HepG2 (cell line): ENCODE data around the gene RNASE11. TPM values are rescaled to one million over a fixed set of nuclear protein-coding genes. Genes with fewer than 3 reads are reported as not detected.
A peak's percentile ranks its signal among the peaks of the same experiment; 100 is the strongest.

ENCODE experiments used
- ARNT2 ChIP-seq: sonication (generic); formaldehyde crosslinking; IDR thresholded peaks from 2 replicates; pipeline ENCODE4 v1.8.0; 2022; ENCODE audit warnings: mild to moderate bottlenecking, low read depth, missing genetic modification reagents, moderate library complexity
- BHLHE40 ChIP-seq: IDR thresholded peaks from 2 replicates; pipeline ENCODE4 v1.6.1; 2011; ENCODE audit warnings: low read length, improper control_type of control experiment
- ETV6 ChIP-seq: sonication (generic); formaldehyde crosslinking; conservative IDR thresholded peaks from 2 replicates; pipeline ENCODE4 v1.4.0; 2020; ENCODE audit warnings: missing genetic modification reagents
- GABPB1 ChIP-seq: IDR thresholded peaks from 2 replicates; pipeline ENCODE4 v1.6.1; 2016; ENCODE audit warnings: mild to moderate bottlenecking, missing genetic modification reagents, moderate library complexity, missing compliant biosample characterization
- GPN1 ChIP-seq: sonication (generic); formaldehyde crosslinking; IDR thresholded peaks from 2 replicates; pipeline ENCODE4 v1.5.1; 2020; ENCODE audit warnings: missing genetic modification reagents, borderline replicate concordance
- KAT2B ChIP-seq: fragments of 150-350 bp; IDR thresholded peaks from 2 replicates; pipeline ENCODE4 v1.6.1; 2014; ENCODE audit warnings: low read depth, low read length, borderline replicate concordance
- KAT8 ChIP-seq: IDR thresholded peaks from 2 replicates; pipeline ENCODE4 v1.6.1; 2016; ENCODE audit warnings: missing genetic modification reagents, missing compliant biosample characterization
- LCORL ChIP-seq, 2 experiments: fragments of 450-650 bp in 1 of 2; sonication (generic) in 1 of 2; formaldehyde crosslinking in 1 of 2; IDR thresholded peaks; 2 replicates each; pipeline versions ENCODE4 v1.5.0 to v1.6.1; 2017 to 2020; ENCODE audit warnings: antibody characterized with exemption in 1 of 2, missing genetic modification reagents in 1 of 2
- NKX3-1 ChIP-seq: sonication (generic); formaldehyde crosslinking; IDR thresholded peaks from 2 replicates; pipeline ENCODE4 v1.5.0; 2020; ENCODE audit warnings: missing genetic modification reagents
- RAD51 ChIP-seq: fragments of 450-650 bp; IDR thresholded peaks from 2 replicates; pipeline ENCODE4 v1.6.1; 2016; ENCODE audit warnings: borderline replicate concordance
- SATB2 ChIP-seq: sonication (generic); formaldehyde crosslinking; IDR thresholded peaks from 2 replicates; pipeline ENCODE4 v1.5.0; 2020; ENCODE audit warnings: missing genetic modification reagents
- SRF ChIP-seq: IDR thresholded peaks from 2 replicates; pipeline ENCODE4 v1.6.1; 2011; ENCODE audit warnings: mild to moderate bottlenecking, low read depth, low read length, moderate library complexity
- U2AF2 ChIP-seq: fragments of 200-400 bp; formaldehyde crosslinking; IDR thresholded peaks from 2 replicates; pipeline ENCODE4 v1.6.1; 2017; ENCODE audit warnings: low read depth, mild to moderate bottlenecking, low read length
- ZBTB7B ChIP-seq: sonication (generic); formaldehyde crosslinking; IDR thresholded peaks from 2 replicates; pipeline ENCODE4 v1.4.0; 2020; ENCODE audit warnings: missing genetic modification reagents
- ZNF441 ChIP-seq: sonication (generic); formaldehyde crosslinking; IDR thresholded peaks from 2 replicates; pipeline ENCODE4 v1.7.0; 2021; ENCODE audit warnings: missing genetic modification reagents, borderline replicate concordance
- ZNF543 ChIP-seq: sonication (generic); formaldehyde crosslinking; IDR thresholded peaks from 2 replicates; pipeline ENCODE4 v1.4.0; 2020; ENCODE audit warnings: mild to moderate bottlenecking, missing genetic modification reagents
- polyA plus RNA-seq, 8 experiments: library from polyadenylated mRNA; depleted of rRNA in 3 of 8; stranded (reverse) in 7 of 8; unstranded in 1 of 8; fragments of >200 nt; fragmentation: Illumina TruSeq in 4 of 8; extraction: Trizol in 4 of 8; gene quantifications; 2 replicates each; pipeline versions ENCODE4 v1.2.1 to v1.2.3, GENCODE V29; 2011 to 2016; ENCODE audit warnings: low read depth in 4 of 8, missing spikeins in 1 of 8, mixed read lengths in 1 of 8; ENCODE audit not compliant: insufficient read depth in 1 of 8
- total RNA-seq, 5 experiments: library from RNA; depleted of rRNA; stranded (reverse); fragments of >200 nt; fragmentation: Illumina TruSeq; extraction: Trizol; gene quantifications; 2 replicates each; pipeline ENCODE4 v1.2.3, GENCODE V29; 2016; ENCODE audit warnings: low read depth in 1 of 5
- TF ChIP-seq, protein P1 (sequence below): sonication (generic); formaldehyde crosslinking; IDR thresholded peaks from 2 replicates; pipeline ENCODE4 v1.4.0; 2020; ENCODE audit warnings: mild to moderate bottlenecking, missing genetic modification reagents
- TF ChIP-seq, protein P2 (sequence below): sonication (generic); formaldehyde crosslinking; IDR thresholded peaks from 2 replicates; pipeline ENCODE4 v1.4.0; 2020; ENCODE audit warnings: missing genetic modification reagents
- TF ChIP-seq, protein P3 (sequence below): IDR thresholded peaks from 2 replicates; pipeline ENCODE4 v1.6.1; 2016; ENCODE audit warnings: low read depth
- TF ChIP-seq, protein P4 (sequence below): sonication (generic); formaldehyde crosslinking; IDR thresholded peaks from 2 replicates; pipeline ENCODE4 v1.4.0; 2020; ENCODE audit warnings: missing genetic modification reagents, mild to moderate bottlenecking, borderline replicate concordance
- TF ChIP-seq, protein P5 (sequence below): sonication (generic); formaldehyde crosslinking; IDR thresholded peaks from 2 replicates; pipeline ENCODE4 v1.4.0; 2020; ENCODE audit warnings: mild to moderate bottlenecking, missing genetic modification reagents

RNASE11 gene
- total and polyA plus RNA-seq, 2 of the 13 experiments (the other 11 are each of a cell fraction or from before 2014, with no cell fraction given) = not detected

DNA sequence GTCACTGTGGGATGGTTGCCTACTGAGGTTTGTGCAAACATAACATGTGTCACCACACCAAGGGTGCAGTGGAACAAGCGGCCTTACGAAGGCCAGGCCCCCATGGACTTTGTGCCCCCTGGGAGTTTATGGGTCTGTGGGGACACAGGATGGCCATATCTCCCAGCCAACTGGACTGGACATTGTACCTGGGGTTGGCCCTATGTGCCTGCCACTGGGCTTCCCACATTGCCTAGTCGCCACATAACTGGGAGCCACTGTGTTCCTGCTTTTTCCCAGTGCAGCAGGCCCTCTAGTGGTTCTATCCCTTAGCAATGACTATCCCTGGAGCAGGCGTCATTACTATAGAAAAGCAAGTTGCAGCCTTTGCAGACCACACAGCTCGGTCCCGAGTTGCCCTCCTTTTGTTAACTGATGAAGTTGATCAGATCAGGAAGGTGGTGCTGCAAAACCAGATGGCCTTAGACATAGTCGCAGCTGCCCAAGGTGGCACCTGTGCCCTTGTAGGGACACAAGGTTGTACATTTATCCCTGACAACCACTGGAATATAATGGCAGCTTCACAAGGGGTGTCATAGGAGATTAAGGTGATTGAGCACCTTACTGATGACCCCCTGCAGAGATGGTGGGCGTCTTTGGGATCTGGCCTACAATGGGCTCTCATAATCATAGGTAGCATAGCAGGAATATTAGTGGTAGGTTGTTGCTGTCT is 18.5 kb upstream of the RNASE11 start (continued):
- TF ChIP-seq, protein P1, sequence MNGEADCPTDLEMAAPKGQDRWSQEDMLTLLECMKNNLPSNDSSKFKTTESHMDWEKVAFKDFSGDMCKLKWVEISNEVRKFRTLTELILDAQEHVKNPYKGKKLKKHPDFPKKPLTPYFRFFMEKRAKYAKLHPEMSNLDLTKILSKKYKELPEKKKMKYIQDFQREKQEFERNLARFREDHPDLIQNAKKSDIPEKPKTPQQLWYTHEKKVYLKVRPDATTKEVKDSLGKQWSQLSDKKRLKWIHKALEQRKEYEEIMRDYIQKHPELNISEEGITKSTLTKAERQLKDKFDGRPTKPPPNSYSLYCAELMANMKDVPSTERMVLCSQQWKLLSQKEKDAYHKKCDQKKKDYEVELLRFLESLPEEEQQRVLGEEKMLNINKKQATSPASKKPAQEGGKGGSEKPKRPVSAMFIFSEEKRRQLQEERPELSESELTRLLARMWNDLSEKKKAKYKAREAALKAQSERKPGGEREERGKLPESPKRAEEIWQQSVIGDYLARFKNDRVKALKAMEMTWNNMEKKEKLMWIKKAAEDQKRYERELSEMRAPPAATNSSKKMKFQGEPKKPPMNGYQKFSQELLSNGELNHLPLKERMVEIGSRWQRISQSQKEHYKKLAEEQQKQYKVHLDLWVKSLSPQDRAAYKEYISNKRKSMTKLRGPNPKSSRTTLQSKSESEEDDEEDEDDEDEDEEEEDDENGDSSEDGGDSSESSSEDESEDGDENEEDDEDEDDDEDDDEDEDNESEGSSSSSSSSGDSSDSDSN (CRISPR knock-in tag) = peak; percentile 31; the same call in 1 of the 2 replicates
- TF ChIP-seq ZBTB7B = no peak; the same call in 1 of the 2 replicates
- TF ChIP-seq, protein P2, sequence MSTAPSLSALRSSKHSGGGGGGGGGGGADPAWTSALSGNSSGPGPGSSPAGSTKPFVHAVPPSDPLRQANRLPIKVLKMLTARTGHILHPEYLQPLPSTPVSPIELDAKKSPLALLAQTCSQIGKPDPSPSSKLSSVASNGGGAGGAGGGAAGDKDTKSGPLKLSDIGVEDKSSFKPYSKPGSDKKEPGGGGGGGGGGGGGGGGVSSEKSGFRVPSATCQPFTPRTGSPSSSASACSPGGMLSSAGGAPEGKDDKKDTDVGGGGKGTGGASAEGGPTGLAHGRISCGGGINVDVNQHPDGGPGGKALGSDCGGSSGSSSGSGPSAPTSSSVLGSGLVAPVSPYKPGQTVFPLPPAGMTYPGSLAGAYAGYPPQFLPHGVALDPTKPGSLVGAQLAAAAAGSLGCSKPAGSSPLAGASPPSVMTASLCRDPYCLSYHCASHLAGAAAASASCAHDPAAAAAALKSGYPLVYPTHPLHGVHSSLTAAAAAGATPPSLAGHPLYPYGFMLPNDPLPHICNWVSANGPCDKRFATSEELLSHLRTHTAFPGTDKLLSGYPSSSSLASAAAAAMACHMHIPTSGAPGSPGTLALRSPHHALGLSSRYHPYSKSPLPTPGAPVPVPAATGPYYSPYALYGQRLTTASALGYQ (CRISPR knock-in tag) = 0 out of 2 replicates have a peak, but pooled peaks have one; percentile 32
- no peak for TF ChIP-seq SATB2 (CRISPR knock-in tag)
- no peak for TF ChIP-seq SRF
- peak; percentile 31; the same call in 1 of the 2 replicates for TF ChIP-seq GABPB1 (CRISPR knock-in tag)
- no peak for TF ChIP-seq GPN1
- TF ChIP-seq ZNF543 (CRISPR knock-in tag) = peak; percentile 96
- TF ChIP-seq, protein P3, sequence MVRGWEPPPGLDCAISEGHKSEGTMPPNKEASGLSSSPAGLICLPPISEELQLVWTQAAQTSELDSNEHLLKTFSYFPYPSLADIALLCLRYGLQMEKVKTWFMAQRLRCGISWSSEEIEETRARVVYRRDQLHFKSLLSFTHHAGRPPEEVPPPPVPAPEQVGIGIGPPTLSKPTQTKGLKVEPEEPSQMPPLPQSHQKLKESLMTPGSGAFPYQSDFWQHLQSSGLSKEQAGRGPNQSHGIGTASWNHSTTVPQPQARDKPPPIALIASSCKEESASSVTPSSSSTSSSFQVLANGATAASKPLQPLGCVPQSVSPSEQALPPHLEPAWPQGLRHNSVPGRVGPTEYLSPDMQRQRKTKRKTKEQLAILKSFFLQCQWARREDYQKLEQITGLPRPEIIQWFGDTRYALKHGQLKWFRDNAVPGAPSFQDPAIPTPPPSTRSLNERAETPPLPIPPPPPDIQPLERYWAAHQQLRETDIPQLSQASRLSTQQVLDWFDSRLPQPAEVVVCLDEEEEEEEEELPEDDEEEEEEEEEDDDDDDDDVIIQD = peak; percentile 38
- peak; percentile 16; the same call in 1 of the 2 replicates for TF ChIP-seq ZNF441 (CRISPR knock-in tag)
- TF ChIP-seq, protein P4, sequence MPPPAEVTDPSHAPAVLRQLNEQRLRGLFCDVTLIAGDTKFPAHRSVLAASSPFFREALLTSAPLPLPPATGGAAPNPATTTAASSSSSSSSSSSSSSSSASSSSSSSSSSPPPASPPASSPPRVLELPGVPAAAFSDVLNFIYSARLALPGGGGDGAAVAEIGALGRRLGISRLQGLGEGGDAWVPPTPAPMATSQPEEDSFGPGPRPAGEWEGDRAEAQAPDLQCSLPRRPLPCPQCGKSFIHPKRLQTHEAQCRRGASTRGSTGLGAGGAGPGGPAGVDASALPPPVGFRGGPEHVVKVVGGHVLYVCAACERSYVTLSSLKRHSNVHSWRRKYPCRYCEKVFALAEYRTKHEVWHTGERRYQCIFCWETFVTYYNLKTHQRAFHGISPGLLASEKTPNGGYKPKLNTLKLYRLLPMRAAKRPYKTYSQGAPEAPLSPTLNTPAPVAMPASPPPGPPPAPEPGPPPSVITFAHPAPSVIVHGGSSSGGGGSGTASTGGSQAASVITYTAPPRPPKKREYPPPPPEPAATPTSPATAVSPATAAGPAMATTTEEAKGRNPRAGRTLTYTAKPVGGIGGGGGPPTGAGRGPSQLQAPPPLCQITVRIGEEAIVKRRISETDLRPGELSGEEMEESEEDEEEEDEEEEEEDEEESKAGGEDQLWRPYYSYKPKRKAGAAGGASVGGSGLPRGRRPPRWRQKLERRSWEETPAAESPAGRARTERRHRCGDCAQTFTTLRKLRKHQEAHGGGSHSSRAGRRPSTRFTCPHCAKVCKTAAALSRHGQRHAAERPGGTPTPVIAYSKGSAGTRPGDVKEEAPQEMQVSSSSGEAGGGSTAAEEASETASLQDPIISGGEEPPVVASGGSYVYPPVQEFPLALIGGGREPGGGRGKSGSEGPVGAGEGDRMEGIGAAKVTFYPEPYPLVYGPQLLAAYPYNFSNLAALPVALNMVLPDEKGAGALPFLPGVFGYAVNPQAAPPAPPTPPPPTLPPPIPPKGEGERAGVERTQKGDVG (CRISPR knock-in tag) = no peak
- no peak for TF ChIP-seq LCORL (IDR thresholded peaks at IDR 0.05)
- TF ChIP-seq LCORL (CRISPR knock-in tag; IDR thresholded peaks at IDR 0.05) = peak; percentile 79
- no peak for TF ChIP-seq BHLHE40
- TF ChIP-seq, protein P5, sequence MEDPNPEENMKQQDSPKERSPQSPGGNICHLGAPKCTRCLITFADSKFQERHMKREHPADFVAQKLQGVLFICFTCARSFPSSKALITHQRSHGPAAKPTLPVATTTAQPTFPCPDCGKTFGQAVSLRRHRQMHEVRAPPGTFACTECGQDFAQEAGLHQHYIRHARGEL (CRISPR knock-in tag) = no peak
- TF ChIP-seq U2AF2 = no peak
- no peak for TF ChIP-seq RAD51
- 0 out of 2 replicates have a peak, but pooled peaks have one; percentile 30 for TF ChIP-seq ARNT2 (CRISPR knock-in tag)
- TF ChIP-seq NKX3-1 (CRISPR knock-in tag) = no peak
- no peak for TF ChIP-seq KAT2B
- no peak for TF ChIP-seq ETV6 (CRISPR knock-in tag)
- no peak; the same call in 1 of the 2 replicates for TF ChIP-seq KAT8 (CRISPR knock-in tag)
